Limb (tissue), 2 donors: ENCODE results near the gene NR2E1.
A peak's percentile ranks its signal among the peaks of the same experiment; 100 is the strongest.

Experiments used
- DNase-seq, 2 donors: peaks; one replicate each; pipeline ENCODE4 v3.0.0-alpha.2; 2016; ENCODE audit errors: extremely low spot score in 2 of 2

The NR2E1 gene

GRCh38 chr6:108156180-108156937 is 9.5 kb upstream of the NR2E1 start:
- DNase-seq: peak in 1 of 2 donors; percentile 36

GRCh38 chr6:108156938-108157233 is 8.9 kb upstream of the NR2E1 start:
- no peak for DNase-seq

GRCh38 chr6:108157234-108157980 is 8.4 kb upstream of the NR2E1 start:
- DNase-seq: peak in 1 of 2 donors; percentile 38

GRCh38 chr6:108157981-108158525 is 7.8 kb upstream of the NR2E1 start:
- DNase-seq: peak in 1 of 2 donors; percentile 45

GRCh38 chr6:108159981-108160380 is 5.8 kb upstream of the NR2E1 start:
- no peak for DNase-seq

- no peak for DNase-seq
These were observed 4.0 kb upstream of the NR2E1 start for GRCh38 chr6:108161724-108162282.

- no peak for DNase-seq
These were observed 2.6 kb upstream of the NR2E1 start for GRCh38 chr6:108163267-108163643.

GRCh38 chr6:108163644-108164542 is 1.9 kb upstream of the NR2E1 start:
- no peak for DNase-seq

- DNase-seq: no peak
These were observed 1.3 kb upstream of the NR2E1 start for GRCh38 chr6:108164543-108164814.

- DNase-seq: peak in 1 of 2 donors; percentile 41
These were observed 761 bp upstream of the NR2E1 start for GRCh38 chr6:108164815-108165706.

- peak in 1 of 2 donors; percentile 44 for DNase-seq
These were observed 1.0 kb downstream of the NR2E1 start for GRCh38 chr6:108166664-108167448.

- peak in 1 of 2 donors; percentile 45 for DNase-seq
These were observed 1.7 kb downstream of the NR2E1 start for GRCh38 chr6:108167449-108168089.

- DNase-seq: no peak
These were observed 2.3 kb downstream of the NR2E1 start for GRCh38 chr6:108168090-108168463.

- DNase-seq: peak in 1 of 2 donors; percentile 68
These were observed 3.0 kb downstream of the NR2E1 start for GRCh38 chr6:108168501-108169463.

- no peak for DNase-seq
These were observed 3.9 kb downstream of the NR2E1 start for GRCh38 chr6:108169464-108170331.

- no peak for DNase-seq
These were observed 4.8 kb downstream of the NR2E1 start for GRCh38 chr6:108170332-108171290.
